Measurements from ENCODE around the gene SLC25A25.

The SLC25A25 gene

GRCh38 chr9:128138001-128138400 lies 70.0 kb downstream of the SLC25A25 start:
- Histone ChIP-seq H3K4me1 (ENCODE audit: insufficient read depth, low read length) (no peaks in the 10 kb centered on the region), H3K36me3 (ENCODE audit: insufficient read depth, low read length) (no peaks in the 10 kb centered on the region), H3K9me3 (ENCODE audit: control insufficient read depth, insufficient read depth, low read length) (no peaks in the 10 kb centered on the region), H3K9ac (ENCODE audit: low read depth, low read length) (no peak overlapping the region)

DNA sequence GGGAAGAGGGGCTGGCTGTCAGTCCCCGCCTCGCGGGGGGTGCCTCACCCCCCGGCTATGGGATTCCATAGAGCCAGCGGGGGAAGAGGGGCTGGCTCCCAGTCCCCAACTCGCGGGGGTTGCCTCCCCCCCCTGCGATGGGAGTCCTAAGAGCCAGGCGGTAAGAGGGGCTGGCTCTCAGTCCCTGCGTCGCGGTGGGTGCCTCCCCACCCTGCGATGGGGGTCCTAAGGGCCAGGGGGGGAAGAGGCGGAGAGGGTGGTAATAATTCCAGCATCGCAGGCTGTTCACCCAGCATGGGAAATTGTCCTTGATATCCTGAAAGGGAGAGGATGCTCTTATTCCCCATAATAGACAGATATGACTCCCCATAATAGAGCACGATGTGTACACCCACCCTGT lies 71.6 kb downstream of the SLC25A25 start:
- no peaks in the 10 kb centered on the region for H3K4me1 ChIP-seq (ENCODE audit: insufficient read depth, low read length)
- H3K9me3 ChIP-seq (ENCODE audit: control insufficient read depth, insufficient read depth, low read length): no peaks in the 10 kb centered on the region
- no peaks in the 10 kb centered on the region for H3K36me3 ChIP-seq (ENCODE audit: insufficient read depth, low read length)
- H3K9ac ChIP-seq (ENCODE audit: low read depth, low read length): no peak overlapping the region

GRCh38 chr9:128141604-128142003 lies 73.6 kb downstream of the SLC25A25 start:
- no peaks in the 10 kb centered on the region for H3K36me3 ChIP-seq (ENCODE audit: insufficient read depth, low read length)
- H3K4me1 ChIP-seq (ENCODE audit: insufficient read depth, low read length): no peaks in the 10 kb centered on the region
- no peaks in the 10 kb centered on the region for H3K9me3 ChIP-seq (ENCODE audit: control insufficient read depth, insufficient read depth, low read length)
- no peak overlapping the region for H3K9ac ChIP-seq (ENCODE audit: low read depth, low read length)

- H3K9me3 ChIP-seq (ENCODE audit: control insufficient read depth, insufficient read depth, low read length): no peaks in the 10 kb centered on the region
- no peak overlapping the region for H3K9ac ChIP-seq (ENCODE audit: low read depth, low read length)
- no peaks in the 10 kb centered on the region for H3K36me3 ChIP-seq (ENCODE audit: insufficient read depth, low read length)
- no peaks in the 10 kb centered on the region for H3K4me1 ChIP-seq (ENCODE audit: insufficient read depth, low read length)
These were observed 74.0 kb downstream of the SLC25A25 start for GRCh38 chr9:128142061-128142460.

DNA sequence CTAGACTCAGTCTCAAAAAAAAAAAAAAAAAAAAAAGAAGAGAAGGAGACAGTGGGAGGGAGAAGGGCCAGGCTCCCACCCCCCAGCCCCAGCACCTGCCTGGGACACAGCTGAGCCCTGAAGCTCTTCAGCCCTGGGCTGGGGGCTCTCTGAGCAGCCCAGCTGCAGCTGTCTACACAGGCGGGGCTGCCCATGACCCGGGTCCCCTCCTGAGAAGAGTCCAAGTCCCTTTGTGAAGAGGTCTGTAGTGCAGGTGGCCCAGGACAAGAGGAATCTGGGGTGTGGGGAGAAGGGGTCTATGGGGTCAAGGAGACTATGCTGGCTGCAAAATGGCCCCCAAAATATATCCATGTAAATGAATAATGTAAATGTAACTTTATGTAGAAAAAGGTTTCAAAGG lies 74.6 kb downstream of the SLC25A25 start:
- no peaks in the 10 kb centered on the region for H3K4me1 ChIP-seq (ENCODE audit: insufficient read depth, low read length)
- no peaks in the 10 kb centered on the region for H3K36me3 ChIP-seq (ENCODE audit: insufficient read depth, low read length)
- no peaks in the 10 kb centered on the region for H3K9me3 ChIP-seq (ENCODE audit: control insufficient read depth, insufficient read depth, low read length)
- no peak overlapping the region for H3K9ac ChIP-seq (ENCODE audit: low read depth, low read length)

DNA sequence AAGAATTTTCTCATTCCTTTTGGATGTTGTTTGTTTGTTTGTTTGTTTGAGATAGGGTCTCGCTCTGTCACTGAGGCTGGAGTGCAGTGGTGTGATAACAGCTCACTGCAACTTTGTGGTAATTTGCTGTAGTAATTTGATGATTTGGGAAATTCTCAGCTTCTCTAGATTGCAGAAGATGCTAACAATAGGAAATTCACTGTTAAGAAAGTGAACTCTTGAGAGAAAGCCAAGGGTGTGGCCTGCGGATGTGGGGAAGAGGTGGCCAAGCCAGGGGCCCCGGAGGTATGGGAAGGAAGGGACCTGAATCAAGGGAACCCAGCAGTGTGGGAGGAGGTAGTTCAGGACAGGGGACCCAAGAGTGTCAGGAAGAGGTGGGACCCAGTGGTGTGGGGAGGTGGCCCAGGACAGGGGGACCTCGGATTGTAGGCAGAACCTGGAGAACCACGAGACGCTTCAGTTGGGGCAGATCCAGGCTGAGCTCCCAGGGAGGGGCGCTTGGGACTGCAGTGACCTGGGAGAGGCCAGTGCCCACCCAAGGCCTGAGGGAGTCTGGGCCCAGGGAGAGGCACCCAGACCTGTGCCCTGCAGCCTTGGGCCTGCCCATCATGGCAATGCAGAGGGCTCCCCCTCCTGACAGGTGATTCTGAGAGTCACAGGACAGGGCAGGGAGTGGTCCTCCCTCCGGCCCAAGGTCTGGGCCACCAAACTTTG lies 75.7 kb downstream of the SLC25A25 start:
- H3K9me3 ChIP-seq (ENCODE audit: control insufficient read depth, insufficient read depth, low read length): no peaks in the 10 kb centered on the region
- no peak overlapping the region for H3K9ac ChIP-seq (ENCODE audit: low read depth, low read length)
- H3K4me1 ChIP-seq (ENCODE audit: insufficient read depth, low read length): no peaks in the 10 kb centered on the region
- H3K36me3 ChIP-seq (ENCODE audit: insufficient read depth, low read length): no peaks in the 10 kb centered on the region

DNA sequence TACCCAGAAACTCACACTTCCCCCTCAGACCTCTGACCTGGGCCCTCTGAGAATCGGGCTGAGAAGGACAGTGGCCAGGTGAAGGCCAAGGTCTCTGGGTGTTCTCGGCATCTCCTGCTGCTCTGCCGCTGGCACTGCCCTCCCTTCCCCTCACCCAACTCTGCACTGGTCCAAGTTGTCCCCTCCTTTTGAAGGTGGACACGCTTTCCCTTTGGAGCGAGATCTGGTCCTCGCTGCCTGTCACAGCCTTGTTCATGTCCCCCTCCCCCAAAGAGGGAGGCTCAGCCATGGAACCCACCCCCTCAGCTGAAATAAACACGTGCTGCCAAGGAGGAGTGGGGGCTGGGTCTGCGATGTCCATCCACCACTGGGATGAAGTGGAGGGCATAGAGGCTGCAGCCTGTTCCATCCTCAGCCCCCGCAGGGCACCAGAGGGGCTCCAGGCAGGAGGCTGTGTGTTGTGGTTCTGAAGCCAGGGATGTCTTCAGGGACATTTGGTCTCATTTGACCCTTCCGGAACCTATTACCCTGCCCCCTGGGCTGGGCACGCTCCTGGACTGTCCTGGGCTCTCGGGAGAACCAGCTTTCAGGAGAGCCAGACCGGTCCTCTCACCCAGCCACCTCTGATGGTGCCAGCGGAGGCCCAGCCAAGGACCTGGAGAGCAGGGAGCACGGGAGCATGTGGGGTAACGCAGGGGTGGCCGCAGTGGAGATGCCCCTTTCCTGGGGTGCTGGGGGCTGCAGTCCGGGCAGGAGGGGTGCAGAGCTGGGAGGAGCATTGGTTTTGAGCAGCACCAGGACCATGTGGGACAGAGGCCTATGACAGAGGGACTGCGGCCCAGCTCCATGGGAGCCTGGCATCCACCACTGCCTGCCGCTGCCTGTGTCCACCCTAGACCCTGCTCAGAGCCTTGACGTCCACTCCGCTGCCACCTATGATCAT lies 76.5 kb downstream of the SLC25A25 start:
- Histone ChIP-seq H3K4me1 (ENCODE audit: insufficient read depth, low read length) (no peaks in the 10 kb centered on the region), H3K36me3 (ENCODE audit: insufficient read depth, low read length) (no peaks in the 10 kb centered on the region), H3K9me3 (ENCODE audit: control insufficient read depth, insufficient read depth, low read length) (no peaks in the 10 kb centered on the region), H3K9ac (ENCODE audit: low read depth, low read length) (no peak overlapping the region)

- H3K9ac ChIP-seq (ENCODE audit: low read depth, low read length): no peak overlapping the region
- no peaks in the 10 kb centered on the region for H3K9me3 ChIP-seq (ENCODE audit: control insufficient read depth, insufficient read depth, low read length)
- no peaks in the 10 kb centered on the region for H3K36me3 ChIP-seq (ENCODE audit: insufficient read depth, low read length)
- peaks cover 4% of the 10 kb centered on the region for H3K4me1 ChIP-seq (ENCODE audit: insufficient read depth, low read length)
These were observed 77.5 kb downstream of the SLC25A25 start for GRCh38 chr9:128145536-128145935.

DNA sequence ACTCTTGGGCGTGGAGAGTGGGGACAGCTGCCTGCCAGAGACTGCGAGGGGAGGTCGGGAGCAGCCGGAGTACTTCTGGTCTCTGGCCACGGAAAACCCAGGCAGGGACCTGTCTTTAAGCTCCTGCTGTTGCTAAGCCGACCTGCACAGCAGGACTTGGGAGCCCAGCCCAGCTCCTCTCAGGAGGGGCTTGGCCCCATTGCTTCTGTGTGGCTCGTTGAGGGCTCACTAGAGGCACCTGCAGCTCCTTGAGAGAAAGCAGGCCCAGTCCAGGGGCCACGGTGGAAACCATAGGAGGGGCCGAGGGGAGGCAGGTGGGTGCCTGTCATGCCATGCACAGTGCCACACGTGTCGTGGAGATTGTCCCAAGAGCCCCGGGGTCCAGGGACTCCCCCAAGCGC lies 77.9 kb downstream of the SLC25A25 start:
- H3K9me3 ChIP-seq (ENCODE audit: control insufficient read depth, insufficient read depth, low read length): no peaks in the 10 kb centered on the region
- H3K4me1 ChIP-seq (ENCODE audit: insufficient read depth, low read length): peaks cover 7% of the 10 kb centered on the region
- no peak overlapping the region for H3K9ac ChIP-seq (ENCODE audit: low read depth, low read length)
- no peaks in the 10 kb centered on the region for H3K36me3 ChIP-seq (ENCODE audit: insufficient read depth, low read length)

- H3K4me1 ChIP-seq (ENCODE audit: insufficient read depth, low read length): peaks cover 8% of the 10 kb centered on the region
These were observed 78.6 kb downstream of the SLC25A25 start for GRCh38 chr9:128146591-128147120.

GRCh38 chr9:128148509-128149000 lies 80.5 kb downstream of the SLC25A25 start:
- Histone ChIP-seq H3K9me3 (ENCODE audit: control insufficient read depth, insufficient read depth, low read length) (no peaks in the 10 kb centered on the region), H3K4me1 (ENCODE audit: insufficient read depth, low read length) (peaks cover 8% of the 10 kb centered on the region), H3K36me3 (ENCODE audit: insufficient read depth, low read length) (no peaks in the 10 kb centered on the region), H3K9ac (ENCODE audit: low read depth, low read length) (no peak overlapping the region)

More at GRCh38 chr9:128146591-128147120, 78.6 kb downstream of the SLC25A25 start:
- Histone ChIP-seq H3K36me3 (ENCODE audit: insufficient read depth, low read length) (no peaks in the 10 kb centered on the region), H3K9me3 (ENCODE audit: control insufficient read depth, insufficient read depth, low read length) (no peaks in the 10 kb centered on the region), H3K9ac (ENCODE audit: low read depth, low read length) (no peak overlapping the region)

GRCh38 chr9:128149001-128149701 lies 81.1 kb downstream of the SLC25A25 start, which contains the start of gene LCN2:
LCN2 (plus strand) TSS chr9:128149453; CDS start chr9:128149526, 73 bp downstream.
- Histone ChIP-seq H3K9ac (ENCODE audit: low read depth, low read length) (no peak within 1 kb of the TSS), H3K36me3 (ENCODE audit: insufficient read depth, low read length) (no peaks in the 10 kb centered on the region), H3K4me1 (ENCODE audit: insufficient read depth, low read length) (peaks cover 8% of the 10 kb centered on the region), H3K9me3 (ENCODE audit: control insufficient read depth, insufficient read depth, low read length) (no peaks in the 10 kb centered on the region)

DNA sequence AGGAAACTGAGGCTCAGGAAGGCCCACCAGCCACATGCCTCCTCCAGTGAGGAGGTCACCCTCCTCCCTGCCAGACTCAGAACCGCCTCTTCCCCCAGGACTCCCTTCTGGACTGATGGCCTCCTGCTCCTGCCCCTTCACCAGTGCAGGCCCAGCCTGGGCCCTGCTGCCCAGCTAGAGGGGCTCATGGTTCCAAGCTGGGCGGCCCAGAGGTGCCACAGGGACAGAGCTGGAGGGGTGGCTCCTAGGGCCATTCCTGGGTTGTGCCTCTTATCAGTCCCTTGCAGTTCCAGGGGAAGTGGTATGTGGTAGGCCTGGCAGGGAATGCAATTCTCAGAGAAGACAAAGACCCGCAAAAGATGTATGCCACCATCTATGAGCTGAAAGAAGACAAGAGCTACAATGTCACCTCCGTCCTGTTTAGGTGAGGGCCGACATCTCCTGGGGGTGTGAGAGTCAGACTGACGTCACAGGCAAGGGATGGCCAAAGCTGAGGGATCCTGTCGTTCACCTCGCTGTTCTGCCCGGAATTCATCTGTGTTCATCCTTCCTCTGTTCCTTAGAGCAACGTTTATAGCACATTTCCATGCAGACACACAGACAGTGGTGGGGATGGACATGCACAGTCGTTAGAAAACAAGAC lies 82.0 kb downstream of the SLC25A25 start:
- Histone ChIP-seq H3K4me1 (ENCODE audit: insufficient read depth, low read length) (peaks cover 8% of the 10 kb centered on the region), H3K9ac (ENCODE audit: low read depth, low read length) (no peak overlapping the region)

More for the DNA sequence above, 82.0 kb downstream of the SLC25A25 start:
- Histone ChIP-seq H3K9me3 (ENCODE audit: control insufficient read depth, insufficient read depth, low read length) (no peaks in the 10 kb centered on the region), H3K36me3 (ENCODE audit: insufficient read depth, low read length) (no peaks in the 10 kb centered on the region)
